Muscle of leg (tissue), 11 donors: Measurements from ENCODE around the gene TSPAN33. TPM values are rescaled to one million over a fixed set of nuclear protein-coding genes. Genes with fewer than 3 reads are reported as not detected.
"Not testable (repeated sequence)": the region's sequence is repeated elsewhere in the genome, so short reads cannot be mapped to it uniquely, and the experiment has no call there.

Experiments used
- DNase-seq: peaks from one replicate; pipeline ENCODE4 v3.0.0; 2013
- H3K27ac ChIP-seq: one replicate; pipeline ENCODE4 v1.5.1; 2013; ENCODE audit warnings: mild to moderate bottlenecking, low read length, control low read depth
- H3K27me3 ChIP-seq: one replicate; pipeline ENCODE4 v1.6.1; 2013; ENCODE audit warnings: low read length; ENCODE audit not compliant: control insufficient read depth, insufficient read depth
- H3K36me3 ChIP-seq: one replicate; pipeline ENCODE4 v1.6.1; 2013; ENCODE audit warnings: low read length; ENCODE audit not compliant: control insufficient read depth, insufficient read depth
- H3K4me1 ChIP-seq: one replicate; pipeline ENCODE4 v1.6.1; 2013; ENCODE audit warnings: low read length; ENCODE audit not compliant: control insufficient read depth, insufficient read depth
- H3K4me3 ChIP-seq: one replicate; pipeline ENCODE4 v1.5.1; 2013; ENCODE audit warnings: low read length, control low read depth
- H3K9me3 ChIP-seq: replicated peaks from 2 replicates; pipeline ENCODE4 v1.6.1; 2013; ENCODE audit warnings: low read depth, low read length; ENCODE audit not compliant: control insufficient read depth
- WGBS: methylation state at CpG from one replicate; pipeline ENCODE4 v1.1.5; 2013; ENCODE audit warnings: missing lambda C conversion rate; ENCODE audit not compliant: insufficient coverage; 5-methylcytosine and 5-hydroxymethylcytosine counted together
- polyA plus RNA-seq, 8 donors: library from polyadenylated mRNA; unstranded; fragments of 120-200 nt; gene quantifications; one replicate each; pipeline versions ENCODE4 v1.2.1 to v1.2.3, GENCODE V29; 2013; ENCODE audit warnings: inconsistent platforms in 1 of 8, low replicate concordance in 1 of 8; ENCODE audit not compliant: insufficient read length in 8 of 8, insufficient read depth in 1 of 8
- total RNA-seq: library from RNA; stranded (reverse); fragments of 120-200 nt; gene quantifications from one replicate; pipeline ENCODE4 v1.2.4, GENCODE V29; 2013

Gene TSPAN33
- total and polyA plus RNA-seq, 9 donors, result 23.9 to 52.4 (median 45.8) TPM

- no peaks in the 10 kb centered on the region for H3K9me3 ChIP-seq
- no peak overlapping the region for H3K4me3 ChIP-seq
- no peaks in the 10 kb centered on the region for H3K4me1 ChIP-seq
- H3K36me3 ChIP-seq, result no peaks in the 10 kb centered on the region
- no peak overlapping the region for H3K27ac ChIP-seq
- DNase-seq, result no peak
- peaks cover 4% of the 10 kb centered on the region for H3K27me3 ChIP-seq
Measured at GRCh38 chr7:129110982-129111376, 33.5 kb upstream of the TSPAN33 start.

GRCh38 chr7:129115676-129116075, 28.8 kb upstream of the TSPAN33 start:
- no peak overlapping the region for H3K4me3 ChIP-seq
- peaks cover 4% of the 10 kb centered on the region for H3K27me3 ChIP-seq
- no peak overlapping the region for H3K27ac ChIP-seq
- no peaks in the 10 kb centered on the region for H3K36me3 ChIP-seq
- no peak for DNase-seq
- no peaks in the 10 kb centered on the region for H3K4me1 ChIP-seq
- H3K9me3 ChIP-seq, result peaks cover 2% of the 10 kb centered on the region

GRCh38 chr7:129118182-129118581, 26.3 kb upstream of the TSPAN33 start:
- Histone ChIP-seq H3K27ac (no peak overlapping the region), H3K9me3 (peaks cover 2% of the 10 kb centered on the region), H3K36me3 (no peaks in the 10 kb centered on the region), H3K27me3 (no peaks in the 10 kb centered on the region), H3K4me1 (no peaks in the 10 kb centered on the region), H3K4me3 (no peak overlapping the region)
- no peak for DNase-seq
- 95% methylated on average over 4 of the region's 7 CpGs for WGBS

GRCh38 chr7:129118976-129119375, 25.5 kb upstream of the TSPAN33 start:
- no peaks in the 10 kb centered on the region for H3K4me1 ChIP-seq
- WGBS, result no CpG with 5 or more reads among the region's 3 CpGs
- H3K9me3 ChIP-seq, result peaks cover 2% of the 10 kb centered on the region
- no peak overlapping the region for H3K27ac ChIP-seq
- no peak overlapping the region for H3K4me3 ChIP-seq
- H3K27me3 ChIP-seq, result peaks cover 2% of the 10 kb centered on the region
- no peak for DNase-seq
- no peaks in the 10 kb centered on the region for H3K36me3 ChIP-seq

DNA sequence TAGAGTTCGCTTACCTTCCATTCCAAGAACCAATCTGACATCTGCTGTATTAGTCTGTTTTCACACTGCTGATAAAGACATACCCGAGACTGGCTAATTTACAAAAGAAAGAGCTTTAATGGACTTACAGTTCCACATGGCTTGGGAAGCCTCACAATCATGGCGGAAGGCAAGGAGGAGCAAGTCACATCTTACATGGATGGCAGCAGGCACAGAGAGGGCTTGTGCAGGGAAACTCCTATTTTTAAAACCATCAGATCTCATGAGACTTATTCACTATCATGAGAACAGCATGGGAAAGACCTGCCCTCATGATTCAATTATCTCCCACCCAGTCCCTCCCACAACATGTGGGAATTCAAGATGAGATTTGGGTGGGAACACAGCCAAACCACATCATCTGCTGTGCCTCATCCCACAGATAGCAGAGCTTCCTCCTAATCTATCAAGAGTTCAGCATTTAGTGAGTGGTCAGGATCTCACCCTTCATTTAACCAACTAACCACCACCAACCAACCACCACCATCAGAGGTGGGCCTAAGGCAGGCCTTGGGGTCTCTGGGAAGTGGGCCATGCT, 22.9 kb upstream of the TSPAN33 start:
- not testable (repeated sequence) for H3K36me3 ChIP-seq, DNase-seq, H3K4me1 ChIP-seq, H3K4me3 ChIP-seq, H3K9me3 ChIP-seq, H3K27me3 ChIP-seq, H3K27ac ChIP-seq
- 91% methylated on average over 3 of the region's 3 CpGs for WGBS

DNA sequence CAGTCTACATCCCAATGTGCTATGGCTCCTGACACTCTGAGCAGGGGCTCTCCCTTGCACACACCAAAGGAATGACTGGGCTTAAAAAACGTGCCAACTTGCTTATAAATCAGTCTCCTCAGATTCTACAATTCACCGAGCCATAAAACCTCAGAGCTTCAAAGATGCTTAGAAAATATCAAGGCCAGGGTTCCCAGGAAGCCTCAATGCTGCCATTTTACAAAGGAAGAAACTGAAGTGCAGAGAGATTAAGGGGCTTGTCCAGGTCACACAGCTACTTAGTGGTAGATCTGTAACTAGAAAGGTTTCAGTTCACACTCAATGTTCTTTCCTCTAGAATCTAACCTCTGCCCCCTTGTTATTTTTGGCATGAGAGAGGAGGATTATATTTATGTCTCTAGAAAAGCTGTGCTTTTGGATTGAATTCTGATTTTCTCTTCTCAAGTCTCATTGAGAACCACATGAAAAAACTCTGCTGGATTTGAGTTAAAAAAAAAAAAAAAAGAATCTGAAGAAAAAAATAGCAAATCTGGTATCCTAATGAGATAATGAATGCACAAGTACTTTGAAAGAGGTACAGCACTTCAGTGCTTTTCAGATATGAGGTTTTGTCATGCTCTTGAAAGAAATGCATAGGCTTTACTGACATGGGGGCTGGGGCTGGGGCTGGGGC, 22.3 kb upstream of the TSPAN33 start:
- H3K27me3 ChIP-seq, result peaks cover 2% of the 10 kb centered on the region
- WGBS, result no CpG with 5 or more reads among the region's 2 CpGs

GRCh38 chr7:129122751-129123509, 21.6 kb upstream of the TSPAN33 start:
- Histone ChIP-seq H3K36me3 (no peaks in the 10 kb centered on the region), H3K9me3 (peaks cover 2% of the 10 kb centered on the region), H3K4me3 (no peak overlapping the region), H3K27me3 (peaks cover 2% of the 10 kb centered on the region), H3K4me1 (no peaks in the 10 kb centered on the region), H3K27ac (no peak overlapping the region)
- WGBS, result 61% methylated on average over 2 of the region's 4 CpGs
- peak; percentile 14 for DNase-seq

More for the DNA sequence above, 22.3 kb upstream of the TSPAN33 start:
- Histone ChIP-seq H3K4me3 (no peak overlapping the region), H3K36me3 (no peaks in the 10 kb centered on the region), H3K9me3 (peaks cover 2% of the 10 kb centered on the region), H3K27ac (no peak overlapping the region), H3K4me1 (no peaks in the 10 kb centered on the region)
- DNase-seq, result no peak

- no peak for DNase-seq
- no peak overlapping the region for H3K27ac ChIP-seq
- H3K27me3 ChIP-seq, result peaks cover 2% of the 10 kb centered on the region
- H3K36me3 ChIP-seq, result no peaks in the 10 kb centered on the region
- H3K9me3 ChIP-seq, result peaks cover 2% of the 10 kb centered on the region
- H3K4me1 ChIP-seq, result no peaks in the 10 kb centered on the region
- H3K4me3 ChIP-seq, result no peak overlapping the region
- no CpG with 5 or more reads among the region's 4 CpGs for WGBS
Measured at GRCh38 chr7:129123510-129123857, 21.0 kb upstream of the TSPAN33 start.

DNA sequence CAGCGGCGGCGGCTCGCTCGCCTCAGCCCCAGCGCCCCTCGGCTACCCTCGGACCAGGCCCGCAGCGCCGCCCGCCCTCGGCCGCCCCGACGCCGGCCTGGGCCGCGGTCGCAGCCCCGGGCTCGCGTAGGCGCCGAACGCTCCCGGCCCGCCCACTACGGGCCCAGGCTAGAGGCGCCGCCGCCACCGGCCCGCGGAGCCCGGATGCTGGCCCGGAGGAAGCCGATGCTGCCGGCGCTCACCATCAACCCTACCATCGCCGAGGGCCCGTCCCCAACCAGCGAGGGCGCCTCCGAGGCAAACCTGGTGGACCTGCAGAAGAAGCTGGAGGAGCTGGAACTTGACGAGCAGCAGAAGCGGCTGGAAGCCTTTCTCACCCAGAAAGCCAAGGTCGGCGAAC, 18.2 kb upstream of the TSPAN33 start:
- WGBS, result 28% methylated on average over 48 of the region's 50 CpGs
- Histone ChIP-seq H3K4me3 (no peak overlapping the region), H3K9me3 (no peaks in the 10 kb centered on the region), H3K36me3 (no peaks in the 10 kb centered on the region), H3K27ac (no peak overlapping the region), H3K4me1 (no peaks in the 10 kb centered on the region), H3K27me3 (peaks cover 2% of the 10 kb centered on the region)
- DNase-seq, result no peak

- 96% methylated on average over 16 of the region's 24 CpGs for WGBS
- no peaks in the 10 kb centered on the region for H3K36me3 ChIP-seq
Measured at GRCh38 chr7:129127154-129127553, 17.4 kb upstream of the TSPAN33 start.

More at GRCh38 chr7:129127154-129127553, 17.4 kb upstream of the TSPAN33 start:
- no peak for DNase-seq
- Histone ChIP-seq H3K4me1 (no peaks in the 10 kb centered on the region), H3K4me3 (no peak overlapping the region), H3K27me3 (peaks cover 2% of the 10 kb centered on the region), H3K9me3 (no peaks in the 10 kb centered on the region), H3K27ac (no peak overlapping the region)
